Calu3 (cell line): ENCODE data around the gene FKBP7. TPM values are rescaled to one million over a fixed set of nuclear protein-coding genes. Genes with fewer than 3 reads are reported as not detected.

Experiments
- BruUV-seq: library from RNA; stranded (reverse); fragments of 400-500 nt; replicated peaks from 2 replicates; lab custom pipeline; 2021; lab: Mats Ljungman, UMichigan
- CTCF ChIA-PET: fragments of 300-600 bp; sonication (Branson Sonifier 250); formaldehyde crosslinking; loops from one replicate; lab custom pipeline; 2022; ENCODE audit warnings: antibody characterized with exemption; lab: Charles Lee
- DNase-seq: peaks from one replicate; pipeline ENCODE4 v3.0.0; 2022
- H3K27ac Mint-ChIP-seq: one replicate; pipeline ENCODE4 v1.8.0; 2022; ENCODE audit warnings: mixed read lengths; ENCODE audit not compliant: unreplicated experiment
- H3K27me3 Mint-ChIP-seq: one replicate; pipeline ENCODE4 v1.8.0; 2022; ENCODE audit warnings: mixed read lengths; ENCODE audit not compliant: unreplicated experiment
- H3K36me3 Mint-ChIP-seq: one replicate; pipeline ENCODE4 v1.8.0; 2022; ENCODE audit warnings: mild to moderate bottlenecking, moderate library complexity, mixed read lengths; ENCODE audit not compliant: insufficient read depth, unreplicated experiment
- H3K4me1 Mint-ChIP-seq: one replicate; pipeline ENCODE4 v1.8.0; 2022; ENCODE audit warnings: mild to moderate bottlenecking, low read depth, mixed read lengths; ENCODE audit not compliant: unreplicated experiment
- H3K4me3 Mint-ChIP-seq: one replicate; pipeline ENCODE4 v1.8.0; 2022; ENCODE audit warnings: mild to moderate bottlenecking, low read depth, moderate library complexity, mixed read lengths; ENCODE audit not compliant: unreplicated experiment
- H3K9me3 Mint-ChIP-seq: one replicate; pipeline ENCODE4 v1.8.0; 2022; ENCODE audit warnings: low read depth, mixed read lengths; ENCODE audit not compliant: unreplicated experiment
- intact Hi-C: fragments of 100-400 bp; cut with micrococcal nuclease; formaldehyde crosslinking; loops from one replicate; pipeline ENCODE4 v1.10.0; 2022; ENCODE audit not compliant: unreplicated experiment
- total RNA-seq: library from RNA; stranded (reverse); gene quantifications from 2 replicates; pipeline ENCODE4 v1.2.3, GENCODE V29; 2022
- TF ChIP-seq, protein P1 (sequence below): fragments of 200-600 bp; IDR thresholded peaks from one replicate; pipeline ENCODE4 v1.8.0; 2022; ENCODE audit warnings: antibody characterized with exemption; ENCODE audit not compliant: unreplicated experiment

FKBP7 gene
- total RNA-seq, 1 experiment from 2014 or later = 8.9 TPM

DNA sequence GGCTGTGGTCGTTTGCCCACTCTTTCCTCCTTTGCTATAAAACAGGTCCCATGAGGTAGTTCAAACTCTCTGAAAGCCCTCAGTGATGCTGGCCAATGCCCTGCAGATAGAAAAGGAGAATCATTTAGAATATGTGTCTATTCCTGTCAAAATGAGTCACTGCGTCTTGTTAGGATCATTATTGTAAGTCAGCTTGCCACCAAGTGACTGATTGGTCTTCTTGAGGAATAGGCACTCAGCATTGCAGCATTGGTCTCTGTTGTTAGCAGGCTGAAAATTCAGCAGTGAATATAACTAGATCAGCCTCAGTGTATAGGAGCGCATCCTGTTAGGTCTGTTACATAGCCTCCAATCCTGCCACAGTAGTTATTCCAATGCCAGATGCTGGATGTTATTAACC, 56.3 kb downstream of the FKBP7 start:
- intact Hi-C loops = no loop called here
- no peak overlapping the region for H3K4me3 Mint-ChIP-seq
- TF ChIP-seq, protein P1, sequence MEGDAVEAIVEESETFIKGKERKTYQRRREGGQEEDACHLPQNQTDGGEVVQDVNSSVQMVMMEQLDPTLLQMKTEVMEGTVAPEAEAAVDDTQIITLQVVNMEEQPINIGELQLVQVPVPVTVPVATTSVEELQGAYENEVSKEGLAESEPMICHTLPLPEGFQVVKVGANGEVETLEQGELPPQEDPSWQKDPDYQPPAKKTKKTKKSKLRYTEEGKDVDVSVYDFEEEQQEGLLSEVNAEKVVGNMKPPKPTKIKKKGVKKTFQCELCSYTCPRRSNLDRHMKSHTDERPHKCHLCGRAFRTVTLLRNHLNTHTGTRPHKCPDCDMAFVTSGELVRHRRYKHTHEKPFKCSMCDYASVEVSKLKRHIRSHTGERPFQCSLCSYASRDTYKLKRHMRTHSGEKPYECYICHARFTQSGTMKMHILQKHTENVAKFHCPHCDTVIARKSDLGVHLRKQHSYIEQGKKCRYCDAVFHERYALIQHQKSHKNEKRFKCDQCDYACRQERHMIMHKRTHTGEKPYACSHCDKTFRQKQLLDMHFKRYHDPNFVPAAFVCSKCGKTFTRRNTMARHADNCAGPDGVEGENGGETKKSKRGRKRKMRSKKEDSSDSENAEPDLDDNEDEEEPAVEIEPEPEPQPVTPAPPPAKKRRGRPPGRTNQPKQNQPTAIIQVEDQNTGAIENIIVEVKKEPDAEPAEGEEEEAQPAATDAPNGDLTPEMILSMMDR = no peak
- no peaks in the 10 kb centered on the region for H3K9me3 Mint-ChIP-seq
- H3K27me3 Mint-ChIP-seq = no peaks in the 10 kb centered on the region
- CTCF ChIA-PET = no interaction called here
- H3K36me3 Mint-ChIP-seq = no peaks in the 10 kb centered on the region
- no peak for DNase-seq
- BruUV-seq = no TSS peak
- no peak overlapping the region for H3K27ac Mint-ChIP-seq
- no peaks in the 10 kb centered on the region for H3K4me1 Mint-ChIP-seq

DNA sequence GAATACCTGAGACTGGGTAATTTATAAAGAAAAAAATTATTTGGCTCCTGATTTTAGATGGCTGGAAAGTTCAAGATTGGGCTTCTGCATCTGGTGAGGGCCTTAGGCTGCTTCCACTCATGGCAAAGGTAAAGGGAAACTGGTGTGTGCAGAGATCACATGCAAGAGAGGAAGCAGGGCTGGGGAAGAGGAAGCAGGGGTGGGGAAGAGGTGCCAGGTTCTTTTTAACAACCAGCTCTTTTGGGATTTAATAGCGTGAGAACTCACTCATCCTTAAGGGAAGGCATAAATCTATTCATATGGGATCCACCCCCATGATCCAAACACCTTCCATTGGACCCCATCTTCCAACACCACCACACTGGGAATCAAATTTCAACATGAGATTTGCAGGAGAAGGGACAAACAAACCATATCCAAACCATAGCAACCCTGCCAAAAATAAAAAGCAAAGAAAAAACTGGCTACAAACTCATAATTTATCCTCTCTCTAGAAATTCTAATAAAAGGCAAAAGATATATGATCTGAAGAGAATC, 57.9 kb downstream of the FKBP7 start:
- TF ChIP-seq, protein P1 = no peak
- intact Hi-C loops = no loop called here
- Mint-ChIP-seq H3K4me1 (no peaks in the 10 kb centered on the region), H3K27ac (no peak overlapping the region), H3K9me3 (no peaks in the 10 kb centered on the region), H3K27me3 (no peaks in the 10 kb centered on the region), H3K36me3 (no peaks in the 10 kb centered on the region), H3K4me3 (no peak overlapping the region)
- DNase-seq = no peak
- CTCF ChIA-PET = no interaction called here
- BruUV-seq = no TSS peak

DNA sequence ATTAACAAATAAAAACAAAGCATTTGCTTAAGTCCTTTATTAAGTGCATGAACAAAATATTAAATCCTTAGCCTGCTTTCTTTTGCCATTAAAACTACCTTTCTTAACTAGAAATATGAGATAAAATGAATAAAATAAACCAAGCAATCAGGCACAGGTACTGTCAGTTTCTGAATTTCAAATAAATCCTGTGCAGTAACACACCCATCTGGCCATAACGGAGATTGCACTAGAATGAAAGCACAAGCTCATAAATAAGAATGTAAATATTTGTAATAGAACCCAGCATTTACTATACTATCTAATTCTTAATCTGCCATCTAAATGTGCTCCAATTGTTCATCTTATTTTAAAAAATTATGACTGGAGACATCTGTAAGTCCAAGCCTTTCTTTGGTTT, 59.3 kb downstream of the FKBP7 start:
- Mint-ChIP-seq H3K4me3 (no peak overlapping the region), H3K36me3 (no peaks in the 10 kb centered on the region), H3K27ac (no peak overlapping the region), H3K9me3 (no peaks in the 10 kb centered on the region), H3K4me1 (no peaks in the 10 kb centered on the region), H3K27me3 (no peaks in the 10 kb centered on the region)
- intact Hi-C loops = loop anchor here (1.0 to 10.0 kb wide), 4 partner anchors 113 to 514 kb away; no protein-coding TSS in a partner anchor
- CTCF ChIA-PET = interaction anchor here (0.9 to 1.3 kb wide), 3 partner anchors 30 to 307 kb away, joined by 3 read pairs; partner anchors contain the start of gene RBM45
- DNase-seq = no peak
- no TSS peak for BruUV-seq
- TF ChIP-seq, protein P1 = no peak

DNA sequence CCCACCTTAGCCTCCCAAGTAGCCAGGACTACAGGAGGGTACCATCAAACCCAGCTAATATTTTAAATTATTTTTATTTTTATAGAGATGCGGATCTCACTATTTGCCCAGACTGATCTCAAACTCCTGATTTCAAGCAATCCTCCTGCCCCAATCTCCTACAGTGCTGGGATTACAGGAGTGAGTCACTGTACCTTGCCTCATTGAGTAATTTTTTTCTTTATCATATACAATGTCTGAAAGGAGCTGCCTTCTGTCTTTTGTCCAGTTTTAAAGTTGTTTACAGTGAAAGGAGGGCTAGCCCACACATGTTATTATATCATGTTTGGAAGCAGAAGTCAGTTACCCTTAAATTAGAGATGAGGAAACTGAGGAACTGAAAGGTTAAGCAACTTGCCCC, 60.0 kb downstream of the FKBP7 start:
- no peak overlapping the region for H3K4me3 Mint-ChIP-seq
- H3K9me3 Mint-ChIP-seq = no peaks in the 10 kb centered on the region
- CTCF ChIA-PET = interaction anchor here (0.6 to 1.3 kb wide), 2 partner anchors 306 to 946 kb away, joined by 3 to 8 read pairs; partner anchors contain the start of gene RBM45
- TF ChIP-seq, protein P1 = no peak
- BruUV-seq = no TSS peak
- no peaks in the 10 kb centered on the region for H3K27me3 Mint-ChIP-seq
- intact Hi-C loops = loop anchor here (5.0 to 10.0 kb wide), 3 partner anchors 211 to 514 kb away; no protein-coding TSS in a partner anchor
- no peak overlapping the region for H3K27ac Mint-ChIP-seq
- H3K36me3 Mint-ChIP-seq = peaks cover 6% of the 10 kb centered on the region
- H3K4me1 Mint-ChIP-seq = no peaks in the 10 kb centered on the region
- no peak for DNase-seq
